Measurements from ENCODE around the gene ICAM4. TPM values are rescaled to one million over a fixed set of nuclear protein-coding genes. Genes with fewer than 3 reads are reported as not detected.

The ICAM4 gene
- total and polyA plus RNA-seq, 2 of the 8 experiments (the other 6 are each of a cell fraction or from before 2014, with no cell fraction given) = 1.5 to 4.1 TPM

GRCh38 chr19:10321417-10321797, 34.7 kb downstream of the ICAM4 start (continued):
- no peak for TF ChIP-seq CHD7 (IDR thresholded peaks at IDR 0.05; ENCODE audit: insufficient replicate concordance, low read length)
- no peak for TF ChIP-seq ZNF274 (IDR thresholded peaks at IDR 0.05; ENCODE audit: borderline replicate concordance, extremely low read depth, low read length)
- TF ChIP-seq EGR1 (IDR thresholded peaks at IDR 0.05; ENCODE audit: borderline replicate concordance, low read depth, low read length) = no peak
- no peak for TF ChIP-seq TEAD4 (IDR thresholded peaks at IDR 0.05; ENCODE audit: low read depth, low read length)
- no peak for TF ChIP-seq TBP (IDR thresholded peaks at IDR 0.05; ENCODE audit: low read depth, low read length)
- no peak for TF ChIP-seq RNF2 (IDR thresholded peaks at IDR 0.05; ENCODE audit: borderline replicate concordance, low read depth, low read length, missing control alignments, poor library complexity, severe bottlenecking)
- TF ChIP-seq FOSL1 (IDR thresholded peaks at IDR 0.05; ENCODE audit: insufficient read depth, low read depth, low read length) = no peak
- no peak for TF ChIP-seq MAFK (IDR thresholded peaks at IDR 0.05; ENCODE audit: low read depth, low read length)
- no peak for TF ChIP-seq POLR2A (IDR thresholded peaks at IDR 0.05; ENCODE audit: control extremely low read depth in 1 of 2, low read depth in 2 of 2, low read length in 2 of 2)
- TF ChIP-seq SP2 (IDR thresholded peaks at IDR 0.05; ENCODE audit: low read length) = no peak
- no peak for TF ChIP-seq RFX5 (IDR thresholded peaks at IDR 0.05; ENCODE audit: borderline replicate concordance, low read depth, low read length)
- no peak for TF ChIP-seq POLR2AphosphoS5 (IDR thresholded peaks at IDR 0.05; ENCODE audit: low read depth, low read length)
- no peak for TF ChIP-seq GABPA (IDR thresholded peaks at IDR 0.05; ENCODE audit: borderline replicate concordance, insufficient read depth, low read length)
